Measurements from ENCODE around the gene RARG.

- TF ChIP-seq CTCF (tag by site-specific recombination; IDR thresholded peaks at IDR 0.05) = no peak
- TF ChIP-seq ZNF174 (tag by site-specific recombination; IDR thresholded peaks at IDR 0.05) = no peak
- TF ChIP-seq ZSCAN23 (tag by site-specific recombination; IDR thresholded peaks at IDR 0.05) = no peak
- no peak for TF ChIP-seq ZNF280D (tag by site-specific recombination; IDR thresholded peaks at IDR 0.05)
- TF ChIP-seq ZNF362 (tag by site-specific recombination; IDR thresholded peaks at IDR 0.05) = no peak
- TF ChIP-seq ZNF24 (tag by site-specific recombination; IDR thresholded peaks at IDR 0.05) = no peak
- TF ChIP-seq TCF7L2 (IDR thresholded peaks at IDR 0.05; ENCODE audit: borderline replicate concordance, low read depth, low read length) = no peak
- TF ChIP-seq ZNF514 (tag by site-specific recombination; IDR thresholded peaks at IDR 0.05) = no peak
- no peak for TF ChIP-seq ZNF785 (tag by site-specific recombination; IDR thresholded peaks at IDR 0.05)
- TF ChIP-seq ZNF16 (tag by site-specific recombination; IDR thresholded peaks at IDR 0.05; ENCODE audit: low read depth) = no peak
- TF ChIP-seq ZBTB44 (tag by site-specific recombination; IDR thresholded peaks at IDR 0.05) = no peak
- no peak for TF ChIP-seq ZBTB7A (tag by site-specific recombination; IDR thresholded peaks at IDR 0.05; ENCODE audit: low read depth)
- TF ChIP-seq IKZF3 (tag by site-specific recombination; IDR thresholded peaks at IDR 0.05) = no peak
- no peak for TF ChIP-seq ZNF341 (tag by site-specific recombination; IDR thresholded peaks at IDR 0.05; ENCODE audit: low read depth)
These were observed 65.2 kb downstream of the RARG start for GRCh38 chr12:53166837-53167236.

All from HEK293 (cell line).